IPS-15b (cell line): ENCODE results near the gene SCAND1.
A peak's percentile ranks its signal among the peaks of the same experiment; 100 is the strongest.
"Not testable (repeated sequence)": the region's sequence is repeated elsewhere in the genome, so short reads cannot be mapped to it uniquely, and the experiment has no call there.

ENCODE experiments used
- H3K27me3 ChIP-seq: one replicate; pipeline ENCODE4 v1.6.1; 2013; ENCODE audit warnings: low read length; ENCODE audit not compliant: control insufficient read depth, insufficient read depth
- H3K36me3 ChIP-seq: one replicate; pipeline ENCODE4 v1.6.1; 2013; ENCODE audit warnings: low read length; ENCODE audit not compliant: control insufficient read depth, insufficient read depth
- H3K4me1 ChIP-seq: one replicate; pipeline ENCODE4 v1.6.1; 2013; ENCODE audit warnings: mild to moderate bottlenecking, low read length; ENCODE audit not compliant: control insufficient read depth, insufficient read depth
- H3K4me3 ChIP-seq: one replicate; pipeline ENCODE4 v1.5.1; 2013; ENCODE audit warnings: low read depth, low read length
- H3K9ac ChIP-seq: one replicate; pipeline ENCODE4 v1.6.1; 2013; ENCODE audit warnings: low read depth, mild to moderate bottlenecking, low read length
- H3K9me3 ChIP-seq: one replicate; pipeline ENCODE4 v1.6.1; 2013; ENCODE audit warnings: mild to moderate bottlenecking, low read length; ENCODE audit not compliant: control insufficient read depth, insufficient read depth

SCAND1 gene

DNA sequence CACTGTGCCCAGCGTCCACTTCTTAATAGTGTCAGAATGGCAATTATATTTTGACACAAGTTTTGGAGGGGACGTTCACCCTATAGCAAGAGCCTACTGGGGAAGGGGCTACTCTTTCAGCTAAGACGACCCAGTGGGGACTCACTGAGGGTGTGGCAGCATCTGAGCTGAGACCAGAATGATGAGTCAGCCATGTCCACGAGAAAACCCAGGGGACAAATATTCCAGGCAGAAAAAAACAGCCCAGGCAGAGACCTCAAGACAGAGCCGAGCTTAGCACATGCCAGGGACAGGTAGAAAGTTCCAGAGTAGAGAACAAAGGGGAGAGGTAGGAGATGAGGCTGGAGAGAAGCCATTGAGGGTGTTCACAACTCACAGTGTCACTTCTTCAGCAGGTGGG lies 25.2 kb upstream of the SCAND1 start:
- Histone ChIP-seq H3K9ac (no peak overlapping the region), H3K27me3 (no peaks in the 10 kb centered on the region), H3K36me3 (no peaks in the 10 kb centered on the region), H3K4me3 (no peak overlapping the region), H3K4me1 (no peaks in the 10 kb centered on the region), H3K9me3 (no peaks in the 10 kb centered on the region)

DNA sequence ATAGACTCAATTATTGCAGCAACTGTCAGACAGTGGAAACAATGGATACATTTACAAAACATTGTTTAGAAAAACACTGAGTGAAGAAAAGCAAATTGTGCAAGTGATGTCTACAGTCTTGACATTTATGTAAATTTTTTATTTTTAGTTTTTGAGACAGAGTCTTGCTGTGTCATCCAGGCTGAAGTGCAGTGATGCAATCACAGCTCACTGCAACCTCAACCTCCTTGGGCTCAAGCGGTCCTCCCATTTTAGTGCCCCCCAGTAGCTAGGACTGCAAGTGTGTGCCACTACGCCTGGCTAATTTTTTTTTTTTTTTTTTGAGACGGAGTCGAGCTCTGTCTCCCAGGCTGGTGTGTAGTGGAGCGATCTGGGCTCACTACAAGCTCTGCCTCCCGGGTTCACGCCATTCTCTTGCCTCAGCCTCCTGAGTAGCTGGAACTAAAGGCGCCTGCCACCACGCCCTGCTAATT lies 23.8 kb upstream of the SCAND1 start:
- Histone ChIP-seq H3K27me3 (no peaks in the 10 kb centered on the region), H3K36me3 (no peaks in the 10 kb centered on the region), H3K4me3 (no peak overlapping the region), H3K9me3 (no peaks in the 10 kb centered on the region), H3K9ac (no peak overlapping the region), H3K4me1 (no peaks in the 10 kb centered on the region)

DNA sequence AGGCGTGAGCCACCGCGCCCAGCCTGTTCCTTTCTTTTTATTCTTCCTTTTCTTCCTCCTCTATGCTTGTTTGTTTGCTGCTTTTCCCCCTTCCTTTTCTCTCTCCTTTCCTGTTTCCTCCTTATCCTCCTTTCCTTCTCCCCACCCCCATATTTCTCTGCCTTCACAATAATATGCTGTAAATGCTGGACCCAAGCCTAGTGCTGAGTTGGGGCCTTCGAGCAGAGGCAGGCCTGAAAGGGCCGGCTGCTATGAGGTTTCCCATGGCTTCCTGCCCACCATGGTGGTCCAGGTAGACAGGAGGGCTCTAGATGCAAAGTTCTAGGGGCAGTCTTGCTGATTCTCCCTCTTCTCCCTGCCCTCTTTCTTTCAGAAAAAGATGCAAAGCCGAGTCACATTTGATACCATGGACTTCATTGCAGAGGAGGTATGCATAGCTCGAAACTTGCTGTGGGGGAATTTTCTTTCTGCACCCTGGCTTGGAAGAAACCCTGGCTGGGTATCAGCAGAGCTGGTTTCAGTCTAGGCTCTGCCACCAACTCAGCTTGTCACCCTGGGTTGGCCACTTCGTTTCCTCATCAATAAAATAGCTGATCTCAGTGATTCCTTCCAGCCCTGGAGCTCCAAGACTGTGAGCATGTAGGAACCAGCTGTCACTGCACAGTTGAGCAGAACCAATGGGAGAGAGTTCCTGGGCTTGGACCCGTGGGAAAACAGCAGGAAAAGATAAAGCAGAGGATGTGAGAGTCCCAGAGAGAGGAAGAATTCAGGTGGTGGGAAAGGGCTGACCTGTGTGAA lies 21.5 kb upstream of the SCAND1 start:
- no peak overlapping the region for H3K4me3 ChIP-seq
- H3K4me1 ChIP-seq: no peaks in the 10 kb centered on the region
- no peaks in the 10 kb centered on the region for H3K27me3 ChIP-seq
- no peaks in the 10 kb centered on the region for H3K9me3 ChIP-seq
- H3K9ac ChIP-seq: no peak overlapping the region
- H3K36me3 ChIP-seq: no peaks in the 10 kb centered on the region

DNA sequence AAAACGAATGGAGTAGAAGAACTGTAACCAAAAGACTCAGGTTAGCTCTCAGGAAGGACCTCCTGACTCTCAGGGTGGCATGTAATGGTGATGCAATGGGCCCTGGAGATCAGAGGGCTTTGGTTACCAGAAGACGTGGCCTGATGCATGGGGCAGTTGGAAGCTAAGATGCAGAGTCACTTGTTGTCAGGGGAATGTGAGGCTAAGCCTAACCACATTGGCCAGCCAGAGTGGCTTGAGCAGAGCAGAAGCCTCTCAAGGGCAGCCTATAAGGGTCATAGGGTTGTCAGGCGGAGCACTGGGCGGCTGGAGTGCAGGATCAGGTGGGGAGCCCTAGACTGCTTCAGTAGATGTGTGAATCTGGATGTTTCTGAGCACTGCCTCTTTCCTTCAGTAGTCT lies 20.0 kb upstream of the SCAND1 start:
- Histone ChIP-seq H3K4me1 (no peaks in the 10 kb centered on the region), H3K27me3 (no peaks in the 10 kb centered on the region), H3K36me3 (no peaks in the 10 kb centered on the region), H3K9me3 (no peaks in the 10 kb centered on the region), H3K4me3 (no peak overlapping the region), H3K9ac (no peak overlapping the region)

DNA sequence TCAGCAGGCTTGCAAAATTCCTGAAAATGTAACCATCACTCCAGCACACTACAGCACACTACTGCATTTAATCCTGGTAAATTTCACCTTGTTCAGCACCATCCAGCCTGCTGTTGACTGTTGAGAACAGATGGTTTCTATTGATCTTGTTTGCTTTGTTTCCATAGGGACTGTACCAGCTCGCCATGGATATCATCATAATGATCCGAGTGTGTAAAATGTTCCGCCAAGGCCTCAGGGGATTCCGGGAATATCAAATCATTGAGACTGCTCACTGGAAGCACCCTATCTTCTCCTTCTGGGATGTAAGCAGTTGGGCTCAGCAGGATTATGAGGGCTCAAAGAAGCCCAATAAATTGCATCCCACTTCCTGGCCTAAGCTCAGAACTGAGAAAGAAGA lies 18.2 kb upstream of the SCAND1 start:
- no peak overlapping the region for H3K9ac ChIP-seq
- peaks cover 5% of the 10 kb centered on the region for H3K4me1 ChIP-seq
- H3K4me3 ChIP-seq: no peak overlapping the region
- no peaks in the 10 kb centered on the region for H3K27me3 ChIP-seq
- H3K36me3 ChIP-seq: no peaks in the 10 kb centered on the region
- H3K9me3 ChIP-seq: no peaks in the 10 kb centered on the region

DNA sequence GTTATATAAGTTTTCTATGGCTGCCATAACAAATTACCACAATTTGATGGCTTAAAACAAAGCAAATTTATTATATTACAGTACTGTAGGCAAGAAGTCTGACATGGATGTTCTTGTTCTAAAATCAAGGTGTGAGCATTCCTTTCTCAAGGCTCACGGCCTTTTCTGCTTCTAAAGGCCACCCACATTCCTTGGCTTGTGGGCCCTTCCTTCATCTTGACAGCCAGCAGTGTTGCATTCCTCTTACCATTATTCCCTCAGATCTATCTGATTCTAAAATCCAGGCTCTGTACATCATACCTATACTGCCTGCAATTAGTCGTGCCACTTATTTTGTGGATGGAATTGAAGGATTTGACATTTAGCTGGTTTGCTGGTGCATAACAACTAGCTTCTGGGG lies 17.7 kb upstream of the SCAND1 start:
- no peaks in the 10 kb centered on the region for H3K9me3 ChIP-seq
- no peaks in the 10 kb centered on the region for H3K36me3 ChIP-seq
- no peak overlapping the region for H3K9ac ChIP-seq
- peaks cover 5% of the 10 kb centered on the region for H3K4me1 ChIP-seq
- no peak overlapping the region for H3K4me3 ChIP-seq
- H3K27me3 ChIP-seq: no peaks in the 10 kb centered on the region

DNA sequence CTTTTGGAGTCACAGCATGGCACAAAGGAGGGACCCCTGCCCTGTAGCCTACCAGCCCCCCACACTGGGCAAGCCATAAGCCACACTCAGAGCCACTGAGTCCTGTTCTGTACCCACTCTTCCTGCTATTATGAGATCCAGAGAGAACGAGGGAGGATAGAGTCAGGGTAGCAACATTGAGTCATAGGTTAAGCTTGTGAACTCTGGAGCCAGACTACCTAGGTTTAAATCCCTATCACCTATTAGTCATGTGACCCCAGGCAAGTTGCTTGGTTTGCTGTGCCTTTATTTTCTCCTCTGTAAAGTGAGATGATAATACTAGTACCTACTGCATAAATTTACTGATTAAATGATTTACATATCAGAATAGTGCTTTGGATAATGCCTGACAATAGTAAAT lies 14.6 kb upstream of the SCAND1 start:
- Histone ChIP-seq H3K9ac (no peak overlapping the region), H3K27me3 (no peaks in the 10 kb centered on the region), H3K36me3 (no peaks in the 10 kb centered on the region), H3K9me3 (no peaks in the 10 kb centered on the region), H3K4me1 (peaks cover 5% of the 10 kb centered on the region), H3K4me3 (no peak overlapping the region)

DNA sequence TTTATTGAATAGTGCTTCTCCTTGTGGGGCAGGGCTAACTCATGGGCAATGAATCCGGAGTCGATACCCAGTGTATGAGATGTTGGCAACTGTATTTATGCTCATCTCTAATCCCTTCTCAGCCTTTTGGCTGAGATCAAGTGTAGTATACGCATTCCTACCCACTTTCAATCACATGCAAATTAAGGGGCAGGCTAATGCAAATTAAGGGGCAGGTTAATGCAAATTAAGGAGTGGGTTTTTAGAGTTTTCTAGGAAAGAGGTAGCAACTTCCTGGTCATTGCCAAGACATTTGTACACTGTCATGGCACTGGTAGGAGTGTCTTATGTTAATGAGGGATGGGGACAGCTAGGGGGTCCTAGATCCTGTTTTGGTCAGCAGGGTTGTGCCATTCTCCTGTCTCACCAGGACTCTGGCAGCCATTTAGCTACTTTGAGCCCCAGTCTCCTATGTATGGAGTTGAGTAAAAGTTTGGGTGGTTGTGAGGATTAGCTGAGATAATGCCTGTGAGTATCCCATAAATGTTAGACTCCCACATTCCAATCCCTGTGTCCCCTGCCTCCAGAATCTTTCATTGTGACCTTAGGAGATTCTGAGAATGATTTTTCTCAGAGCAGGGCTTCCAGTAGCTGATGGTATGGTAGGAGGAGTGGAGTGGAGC lies 13.8 kb upstream of the SCAND1 start, which contains the start of gene CNBD2:
CNBD2 (plus strand) TSS at position 612 of the 662 bp plus-strand sequence. CDS start 173 bp downstream, outside the sequence.
- H3K9me3 ChIP-seq: no peaks in the 10 kb centered on the region
- no peak within 1 kb of the TSS for H3K4me3 ChIP-seq
- peaks cover 5% of the 10 kb centered on the region for H3K4me1 ChIP-seq
- H3K9ac ChIP-seq: no peak within 1 kb of the TSS
- no peaks in the 10 kb centered on the region for H3K27me3 ChIP-seq
- H3K36me3 ChIP-seq: no peaks in the 10 kb centered on the region

DNA sequence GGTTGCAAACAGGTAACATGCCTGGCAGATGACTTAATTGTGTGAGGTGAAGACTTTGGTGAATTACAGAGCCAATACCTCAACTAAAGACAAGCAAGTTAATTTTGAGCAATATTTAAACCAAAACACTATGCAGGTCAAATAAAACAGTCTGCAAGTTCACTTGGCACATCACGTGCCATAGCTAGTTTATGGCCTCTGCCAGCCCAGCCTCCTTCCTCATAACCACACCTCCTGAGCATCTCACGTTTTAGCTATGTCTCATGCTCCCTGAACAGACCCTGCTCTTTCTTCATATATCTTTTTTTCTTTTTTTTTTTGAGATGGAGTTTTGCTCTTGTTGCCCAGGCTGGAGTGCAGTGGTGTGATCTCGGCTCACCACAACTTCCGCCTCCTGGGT lies 9.6 kb upstream of the SCAND1 start:
- H3K9ac ChIP-seq: no peak overlapping the region
- no peaks in the 10 kb centered on the region for H3K36me3 ChIP-seq
- no peak overlapping the region for H3K4me3 ChIP-seq
- H3K4me1 ChIP-seq: peaks cover 5% of the 10 kb centered on the region
- H3K27me3 ChIP-seq: no peaks in the 10 kb centered on the region
- H3K9me3 ChIP-seq: no peaks in the 10 kb centered on the region

DNA sequence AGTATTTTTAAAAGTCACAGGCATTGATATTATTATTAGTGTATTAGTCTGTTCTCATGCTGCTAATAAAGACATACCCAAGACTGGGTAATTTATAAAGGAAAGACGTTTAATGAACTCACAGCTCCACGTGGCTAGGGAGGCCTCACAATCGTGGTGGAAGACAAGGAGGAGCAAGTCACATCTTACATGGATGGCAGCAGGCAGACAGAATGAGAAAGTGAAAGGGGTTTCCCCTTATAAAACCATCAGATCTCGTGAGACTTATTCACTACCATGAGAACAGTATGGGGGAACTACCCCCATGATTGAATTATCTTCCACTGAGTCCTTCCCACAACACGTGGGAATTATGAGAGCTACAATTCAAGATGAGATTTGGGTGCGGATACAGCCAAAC lies 5.0 kb upstream of the SCAND1 start:
- H3K9ac ChIP-seq: not testable (repeated sequence)

DNA sequence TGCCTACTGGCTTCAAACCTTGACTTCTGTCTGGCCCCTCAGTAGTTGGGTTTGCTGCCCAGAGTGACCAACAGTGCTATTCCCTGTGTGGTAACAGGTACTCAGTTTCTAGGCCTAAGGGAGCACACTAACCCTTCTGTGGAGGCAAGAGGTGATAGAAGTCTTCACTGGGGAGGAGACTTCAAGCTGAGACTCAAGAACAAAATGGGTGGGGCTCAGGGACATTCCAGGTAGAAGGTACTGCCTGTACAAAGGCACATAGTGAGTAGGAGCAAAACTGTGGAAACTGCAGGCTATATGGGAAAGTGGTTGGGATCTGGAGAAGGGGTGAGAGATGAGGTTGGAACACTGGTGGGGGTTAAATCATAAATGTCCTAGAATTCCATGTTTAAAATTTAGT lies 2.3 kb upstream of the SCAND1 start:
- Histone ChIP-seq H3K4me1 (peaks cover 6% of the 10 kb centered on the region), H3K9me3 (no peaks in the 10 kb centered on the region), H3K9ac (no peak overlapping the region), H3K27me3 (no peaks in the 10 kb centered on the region), H3K36me3 (no peaks in the 10 kb centered on the region), H3K4me3 (no peak overlapping the region)

More for the DNA sequence above, 5.0 kb upstream of the SCAND1 start:
- H3K9me3 ChIP-seq, H3K4me1 ChIP-seq, H3K4me3 ChIP-seq, H3K36me3 ChIP-seq, H3K27me3 ChIP-seq: not testable (repeated sequence)

DNA sequence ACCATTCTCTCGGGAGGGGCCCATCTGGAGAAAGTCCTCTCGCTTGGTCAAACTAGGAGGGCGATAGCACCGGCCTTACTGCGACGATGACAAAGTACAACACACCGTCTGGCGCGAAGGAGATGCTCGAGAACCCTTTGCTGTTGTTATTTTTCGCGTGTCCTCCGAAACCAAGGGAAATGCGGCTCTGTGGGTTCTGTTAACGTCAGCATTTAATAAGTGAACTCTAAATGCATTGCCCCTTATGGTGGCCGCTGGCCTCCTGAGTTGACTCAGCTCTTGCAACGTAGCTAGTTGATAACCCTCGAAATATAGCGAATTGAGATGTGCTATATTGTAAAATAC lies 577 bp upstream of the SCAND1 start:
- H3K4me3 ChIP-seq: peak overlapping the region; percentile 77
- H3K27me3 ChIP-seq: no peaks in the 10 kb centered on the region
- peaks cover 6% of the 10 kb centered on the region for H3K4me1 ChIP-seq
- H3K9me3 ChIP-seq: no peaks in the 10 kb centered on the region
- no peaks in the 10 kb centered on the region for H3K36me3 ChIP-seq
- H3K9ac ChIP-seq: peak overlapping the region; percentile 62
